ENCODE results near the gene TOP2A.
A peak's percentile ranks its signal among the peaks of the same experiment; 100 is the strongest.

TOP2A gene

DNA sequence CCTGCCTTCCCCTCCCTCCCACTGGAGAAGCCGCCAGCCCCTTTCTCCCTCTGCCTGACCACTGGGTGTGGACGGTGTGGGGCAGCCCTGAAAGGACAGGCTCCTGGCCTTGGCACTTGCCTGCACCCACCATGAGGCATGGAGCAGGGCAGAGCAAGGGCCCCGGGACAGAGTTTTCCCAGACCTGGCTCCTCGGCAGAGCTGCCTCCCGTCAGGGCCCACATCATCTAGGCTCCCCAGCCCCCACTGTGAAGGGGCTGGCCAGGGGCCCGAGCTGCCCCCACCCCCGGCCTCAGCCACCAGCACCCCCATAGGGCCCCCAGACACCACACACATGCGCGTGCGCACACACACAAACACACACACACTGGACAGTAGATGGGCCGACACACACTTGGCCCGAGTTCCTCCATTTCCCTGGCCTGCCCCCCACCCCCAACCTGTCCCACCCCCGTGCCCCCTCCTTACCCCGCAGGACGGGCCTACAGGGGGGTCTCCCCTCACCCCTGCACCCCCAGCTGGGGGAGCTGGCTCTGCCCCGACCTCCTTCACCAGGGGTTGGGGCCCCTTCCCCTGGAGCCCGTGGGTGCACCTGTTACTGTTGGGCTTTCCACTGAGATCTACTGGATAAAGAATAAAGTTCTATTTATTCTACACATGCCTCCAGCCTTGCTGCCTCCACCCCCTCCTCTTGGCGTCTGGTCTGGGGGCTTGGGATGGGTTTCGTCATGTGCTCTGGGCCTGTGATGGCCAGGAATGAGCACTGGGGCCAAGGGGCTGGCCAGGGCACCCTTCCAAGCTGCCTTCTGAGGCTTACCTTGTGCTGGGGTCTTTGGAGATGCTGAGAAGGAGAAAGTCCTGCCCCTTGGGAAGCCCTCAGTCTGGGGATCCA, 60.5 kb downstream of the TOP2A start:
- no peaks in the 10 kb centered on the region for H3K9me3 Mint-ChIP-seq
- H3K27ac Mint-ChIP-seq = peak overlapping the region; percentile 35
- peaks cover 18% of the 10 kb centered on the region for H3K4me1 Mint-ChIP-seq
- peaks cover 6% of the 10 kb centered on the region for H3K27me3 Mint-ChIP-seq
- ATAC-seq (ENCODE audit: low read depth) (no peak), DNase-seq (ENCODE audit: low spot score in 2 of 2) (no peak)
- H3K4me3 Mint-ChIP-seq = no peak overlapping the region
- H3K36me3 Mint-ChIP-seq = peaks cover 10% of the 10 kb centered on the region

DNA sequence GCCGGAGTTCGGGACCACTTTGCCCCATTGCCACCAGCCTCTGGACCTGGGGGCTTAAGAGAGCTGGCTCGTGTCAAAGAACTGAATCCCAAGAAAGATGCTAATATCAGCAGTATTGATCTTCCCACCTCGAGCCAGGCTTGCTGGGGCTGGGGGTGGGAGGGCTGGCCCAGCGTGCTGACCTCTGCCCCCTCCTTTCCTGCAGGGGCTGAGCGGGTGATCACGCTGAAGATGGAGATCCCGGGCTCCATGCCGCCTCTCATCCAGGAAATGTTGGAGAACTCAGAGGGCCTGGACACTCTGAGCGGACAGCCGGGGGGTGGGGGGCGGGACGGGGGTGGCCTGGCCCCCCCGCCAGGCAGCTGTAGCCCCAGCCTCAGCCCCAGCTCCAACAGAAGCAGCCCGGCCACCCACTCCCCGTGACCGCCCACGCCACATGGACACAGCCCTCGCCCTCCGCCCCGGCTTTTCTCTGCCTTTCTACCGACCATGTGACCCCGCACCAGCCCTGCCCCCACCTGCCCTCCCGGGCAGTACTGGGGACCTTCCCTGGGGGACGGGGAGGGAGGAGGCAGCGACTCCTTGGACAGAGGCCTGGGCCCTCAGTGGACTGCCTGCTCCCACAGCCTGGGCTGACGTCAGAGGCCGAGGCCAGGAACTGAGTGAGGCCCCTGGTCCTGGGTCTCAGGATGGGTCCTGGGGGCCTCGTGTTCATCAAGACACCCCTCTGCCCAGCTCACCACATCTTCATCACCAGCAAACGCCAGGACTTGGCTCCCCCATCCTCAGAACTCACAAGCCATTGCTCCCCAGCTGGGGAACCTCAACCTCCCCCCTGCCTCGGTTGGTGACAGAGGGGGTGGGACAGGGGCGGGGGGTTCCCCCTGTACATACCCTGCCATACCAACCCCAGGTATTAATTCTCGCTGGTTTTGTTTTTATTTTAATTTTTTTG, 61.6 kb downstream of the TOP2A start:
- Mint-ChIP-seq H3K4me3 (no peak overlapping the region), H3K9me3 (no peaks in the 10 kb centered on the region), H3K27ac (no peak overlapping the region), H3K36me3 (peaks cover 10% of the 10 kb centered on the region), H3K27me3 (peaks cover 6% of the 10 kb centered on the region), H3K4me1 (peaks cover 16% of the 10 kb centered on the region)
- ATAC-seq (ENCODE audit: low read depth) (no peak), DNase-seq (ENCODE audit: low spot score in 2 of 2) (peak in 1 of 2 donors; percentile 14)

DNA sequence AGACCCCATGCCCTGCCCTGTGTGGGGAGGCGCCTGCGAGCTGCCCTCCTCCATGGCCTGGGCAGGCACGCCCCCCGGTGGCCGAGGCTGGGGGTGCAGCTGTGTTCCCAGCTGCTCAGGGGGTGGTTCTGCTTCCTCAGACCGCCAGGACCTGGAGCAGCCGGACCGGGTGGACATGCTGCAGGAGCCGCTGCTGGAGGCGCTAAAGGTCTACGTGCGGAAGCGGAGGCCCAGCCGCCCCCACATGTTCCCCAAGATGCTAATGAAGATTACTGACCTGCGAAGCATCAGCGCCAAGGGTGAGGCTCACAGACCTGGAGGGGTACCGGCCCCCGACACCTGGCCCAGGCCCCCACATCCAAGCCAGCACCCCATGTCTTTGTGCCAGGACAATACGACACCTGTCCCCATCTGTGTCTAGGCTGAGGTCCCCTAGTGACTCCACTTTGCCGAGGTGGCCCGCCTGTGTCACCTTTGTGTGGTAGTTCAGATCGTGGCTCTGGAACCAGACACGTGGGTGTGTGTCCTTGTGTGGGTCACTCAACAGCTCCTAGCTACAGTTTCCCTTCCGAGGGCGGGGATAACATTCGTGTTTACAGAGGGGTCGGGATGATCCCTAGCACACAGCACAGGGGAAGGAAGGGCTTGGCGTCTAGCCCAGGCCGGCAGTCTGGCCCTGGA, 62.4 kb downstream of the TOP2A start:
- ATAC-seq (ENCODE audit: low read depth) = peak; percentile 83
- peaks cover 16% of the 10 kb centered on the region for H3K4me1 Mint-ChIP-seq
- peaks cover 10% of the 10 kb centered on the region for H3K36me3 Mint-ChIP-seq
- H3K27me3 Mint-ChIP-seq = peaks cover 2% of the 10 kb centered on the region
- H3K4me3 Mint-ChIP-seq = no peak overlapping the region
- DNase-seq (ENCODE audit: low spot score in 2 of 2) = peak; percentile 94 to 99
- H3K27ac Mint-ChIP-seq = peak overlapping the region; percentile 11
- H3K9me3 Mint-ChIP-seq = no peaks in the 10 kb centered on the region

GRCh38 chr17:40354221-40355122, 63.2 kb downstream of the TOP2A start:
- no peaks in the 10 kb centered on the region for H3K9me3 Mint-ChIP-seq

GRCh38 chr17:40352779-40353394, 64.8 kb downstream of the TOP2A start:
- peaks cover 16% of the 10 kb centered on the region for H3K36me3 Mint-ChIP-seq
- peaks cover 28% of the 10 kb centered on the region for H3K4me1 Mint-ChIP-seq
- no peaks in the 10 kb centered on the region for H3K9me3 Mint-ChIP-seq
- ATAC-seq (ENCODE audit: low read depth) (peak; percentile 13), DNase-seq (ENCODE audit: low spot score in 2 of 2) (peak in 1 of 2 donors; percentile 15)
- H3K27ac Mint-ChIP-seq = peak overlapping the region; percentile 37
- H3K27me3 Mint-ChIP-seq = no peaks in the 10 kb centered on the region
- no peak overlapping the region for H3K4me3 Mint-ChIP-seq

More at GRCh38 chr17:40354221-40355122, 63.2 kb downstream of the TOP2A start:
- ATAC-seq (ENCODE audit: low read depth) = no peak
- Mint-ChIP-seq H3K27ac (peak overlapping the region; percentile 11), H3K4me1 (peaks cover 21% of the 10 kb centered on the region), H3K36me3 (peaks cover 10% of the 10 kb centered on the region), H3K27me3 (no peaks in the 10 kb centered on the region), H3K4me3 (no peak overlapping the region)
- peak in 1 of 2 donors; percentile 15 for DNase-seq (ENCODE audit: low spot score in 2 of 2)

- Mint-ChIP-seq H3K4me1 (peaks cover 34% of the 10 kb centered on the region), H3K27ac (peak overlapping the region; percentile 37), H3K9me3 (no peaks in the 10 kb centered on the region), H3K36me3 (peaks cover 16% of the 10 kb centered on the region), H3K27me3 (no peaks in the 10 kb centered on the region), H3K4me3 (no peak overlapping the region)
- no peak for DNase-seq (ENCODE audit: low spot score in 2 of 2)
- ATAC-seq (ENCODE audit: low read depth) = no peak
Observed at GRCh38 chr17:40352237-40352778, 65.4 kb downstream of the TOP2A start.

DNA sequence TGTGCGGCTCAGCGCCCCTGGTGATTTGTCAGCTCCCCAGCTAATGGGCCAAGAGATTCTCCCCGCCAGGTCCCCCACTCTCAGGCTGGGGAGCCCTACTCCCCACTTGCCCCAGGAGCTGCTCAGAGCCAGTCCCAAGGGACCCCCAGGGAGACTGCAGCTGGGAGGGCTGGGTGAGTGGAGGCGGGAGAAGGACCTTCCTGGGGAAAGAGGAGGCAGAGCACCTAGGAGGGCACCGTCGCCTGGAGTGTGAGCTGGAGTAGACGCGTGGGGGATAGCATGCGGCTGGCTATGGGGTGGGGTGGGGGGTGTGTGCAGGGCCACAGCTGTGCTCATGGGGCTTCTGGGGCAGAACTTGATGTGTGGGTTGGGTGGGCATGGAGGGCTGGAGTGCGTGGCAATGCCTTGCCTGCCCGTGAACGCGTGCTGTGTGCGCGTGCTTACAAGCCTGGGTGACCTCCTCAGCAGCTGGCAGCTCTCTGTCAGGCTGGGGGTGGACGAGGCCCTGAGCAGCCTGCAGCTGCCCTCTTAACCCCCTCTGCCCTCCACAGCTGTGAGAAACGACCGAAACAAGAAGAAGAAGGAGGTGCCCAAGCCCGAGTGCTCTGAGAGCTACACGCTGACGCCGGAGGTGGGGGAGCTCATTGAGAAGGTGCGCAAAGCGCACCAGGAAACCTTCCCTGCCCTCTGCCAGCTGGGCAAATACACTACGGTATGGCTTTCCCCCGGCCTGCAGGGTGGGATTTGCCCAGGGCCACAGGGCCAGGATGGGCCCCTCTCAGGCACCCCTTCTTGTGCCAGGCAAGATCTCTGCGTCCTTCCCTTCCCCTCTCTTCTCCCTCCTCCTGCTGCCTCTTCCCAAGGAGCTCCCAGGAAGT, 66.1 kb downstream of the TOP2A start:
- Mint-ChIP-seq H3K27ac (peak overlapping the region; percentile 20), H3K27me3 (no peaks in the 10 kb centered on the region), H3K36me3 (peaks cover 14% of the 10 kb centered on the region), H3K4me1 (peaks cover 39% of the 10 kb centered on the region), H3K9me3 (no peaks in the 10 kb centered on the region), H3K4me3 (no peak overlapping the region)
- ATAC-seq (ENCODE audit: low read depth) (no peak), DNase-seq (ENCODE audit: low spot score in 2 of 2) (no peak)

- H3K9me3 Mint-ChIP-seq = no peaks in the 10 kb centered on the region
- H3K4me1 Mint-ChIP-seq = peaks cover 47% of the 10 kb centered on the region
Observed at GRCh38 chr17:40350689-40351358, 66.9 kb downstream of the TOP2A start.

GRCh38 chr17:40349895-40350688, 67.6 kb downstream of the TOP2A start:
- no peak overlapping the region for H3K27ac Mint-ChIP-seq
- no peak overlapping the region for H3K4me3 Mint-ChIP-seq
- DNase-seq (ENCODE audit: low spot score in 2 of 2) (no peak), ATAC-seq (ENCODE audit: low read depth) (no peak)
- H3K4me1 Mint-ChIP-seq = peaks cover 54% of the 10 kb centered on the region
- no peaks in the 10 kb centered on the region for H3K9me3 Mint-ChIP-seq
- H3K36me3 Mint-ChIP-seq = peaks cover 12% of the 10 kb centered on the region
- no peaks in the 10 kb centered on the region for H3K27me3 Mint-ChIP-seq

More at GRCh38 chr17:40350689-40351358, 66.9 kb downstream of the TOP2A start:
- no peak overlapping the region for H3K27ac Mint-ChIP-seq
- H3K36me3 Mint-ChIP-seq = peaks cover 12% of the 10 kb centered on the region
- DNase-seq (ENCODE audit: low spot score in 2 of 2) = no peak
- H3K4me3 Mint-ChIP-seq = no peak overlapping the region
- H3K27me3 Mint-ChIP-seq = no peaks in the 10 kb centered on the region
- no peak for ATAC-seq (ENCODE audit: low read depth)

DNA sequence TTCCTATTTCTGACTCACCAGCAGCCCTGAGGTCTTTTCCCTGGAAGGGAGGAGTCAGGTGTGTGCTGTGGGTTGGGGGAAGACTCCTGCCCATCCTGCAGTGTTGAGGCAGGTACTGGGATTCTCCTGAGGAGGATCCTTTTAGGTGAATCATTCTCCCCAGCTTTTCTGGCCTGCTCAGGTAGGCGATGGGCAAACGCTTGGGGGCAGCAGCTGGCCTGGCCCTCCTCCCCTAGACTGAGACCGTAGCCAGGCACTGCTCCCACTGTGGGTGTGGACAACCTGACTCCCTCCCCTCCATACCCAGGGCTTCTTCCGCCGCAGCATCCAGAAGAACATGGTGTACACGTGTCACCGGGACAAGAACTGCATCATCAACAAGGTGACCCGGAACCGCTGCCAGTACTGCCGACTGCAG, 68.2 kb downstream of the TOP2A start:
- Mint-ChIP-seq H3K27me3 (no peaks in the 10 kb centered on the region), H3K27ac (peak overlapping the region; percentile 52), H3K9me3 (no peaks in the 10 kb centered on the region), H3K4me3 (no peak overlapping the region), H3K4me1 (peaks cover 60% of the 10 kb centered on the region), H3K36me3 (peaks cover 12% of the 10 kb centered on the region)
- DNase-seq (ENCODE audit: low spot score in 2 of 2) = no peak
- no peak for ATAC-seq (ENCODE audit: low read depth)
